GM23338 (cell line): ENCODE measurements around the gene PLPPR5.

ENCODE experiments used
- CTCF ChIP-seq, 2 experiments: fragments of 200-600 bp in 1 of 2; sonication (generic) in 1 of 2; conservative IDR thresholded peaks; 2 replicates each; pipeline versions ENCODE4 v1.5.1 to v1.6.1; 2016 to 2017; ENCODE audit warnings: antibody characterized with exemption in 2 of 2, low read depth in 2 of 2, mild to moderate bottlenecking in 2 of 2, moderate library complexity in 1 of 2
- EZH2 ChIP-seq: fragments of 200-600 bp; sonication (generic); IDR thresholded peaks from one replicate; pipeline ENCODE4 v1.8.0; 2017; ENCODE audit warnings: antibody characterized with exemption, mild to moderate bottlenecking, low read depth; ENCODE audit not compliant: unreplicated experiment

GRCh38 chr1:98842241-98842640 lies 162.4 kb downstream of the PLPPR5 start:
- no peak for TF ChIP-seq CTCF (conservative IDR thresholded peaks at IDR 0.05; ENCODE audit: low read depth in 2 of 2)
- TF ChIP-seq EZH2 = no peak
